ENCODE results near the gene ATP9A. TPM values are rescaled to one million over a fixed set of nuclear protein-coding genes. Genes with fewer than 3 reads are reported as not detected.

ATP9A gene
- total and polyA plus RNA-seq, 2 of the 8 experiments (the other 6 are each of a cell fraction or from before 2014, with no cell fraction given): 5.0 to 6.4 TPM

DNA sequence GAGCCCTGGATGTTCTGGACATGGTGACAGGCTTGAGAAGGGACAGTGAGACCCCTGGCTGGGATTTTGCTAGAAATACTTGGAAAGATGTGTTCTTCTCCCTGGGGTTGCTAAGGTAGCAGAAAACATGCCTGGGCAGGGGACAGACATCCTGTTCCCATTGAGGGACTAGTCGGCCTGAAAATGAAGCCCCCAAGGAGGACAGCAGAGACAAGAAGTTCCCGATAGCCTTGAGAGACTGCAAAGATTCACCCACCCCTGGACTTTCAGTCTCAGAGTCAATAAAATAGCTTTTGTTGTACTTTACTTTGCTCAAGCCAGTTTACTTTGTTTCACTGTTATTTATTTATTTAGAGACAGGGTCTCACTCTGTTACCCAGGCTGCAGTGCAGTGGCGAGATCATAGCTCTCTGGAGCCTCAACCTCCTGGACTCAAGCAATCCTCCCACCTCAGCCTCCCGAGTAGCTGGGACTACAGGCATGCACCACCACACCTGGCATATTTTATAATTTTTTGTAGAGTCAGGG lies 28.4 kb downstream of the ATP9A start:
- WGBS, 2 experiments (ENCODE audit: extremely low coverage in 1 of 2, insufficient coverage in 1 of 2, insufficient read length in 1 of 2, insufficient replicate concordance in 2 of 2, low coverage in 1 of 2, low lambda C conversion rate in 2 of 2, missing lambda C conversion rate in 1 of 2): 95% methylated on average over 4 of the region's 4 CpGs; no CpG with 5 or more reads in 1 of the 2 experiments
- no peak overlapping the region for H2AK5ac ChIP-seq (ENCODE audit: low read depth, low read length)
- H3K4me1 ChIP-seq (replicated peaks in 1 of 4; ENCODE audit: control insufficient read depth in 3 of 4, insufficient read depth in 4 of 4, low read length in 3 of 4): 0 out of 7 replicates have a peak, but pooled peaks cover 0 to 4% (median 0%) of the 10 kb centered on the region in 4 experiments
- no peaks in the 10 kb centered on the region for H3K9me3 ChIP-seq (ENCODE audit: insufficient read depth in 2 of 2, low read depth in 1 of 2, low read length in 1 of 2)
- H2BK20ac ChIP-seq (ENCODE audit: low read length): no peak overlapping the region
- no peaks in the 10 kb centered on the region for H3K79me2 ChIP-seq (ENCODE audit: control insufficient read depth in 1 of 2, insufficient read depth in 2 of 2, low read length in 2 of 2)
- H4K91ac ChIP-seq (replicated peaks; ENCODE audit: insufficient read length, low read length): no peak overlapping the region
- no peak for FAIRE-seq
- ChIA-PET POLR2A (ENCODE audit: partially characterized antibody) (interaction anchor here (1.4 kb wide), 1 partner anchor 11 kb away, joined by 4 read pairs; no protein-coding TSS in a partner anchor), CTCF (ENCODE audit: partially characterized antibody) (interaction anchor here (0.5 to 1.5 kb wide), 2 partner anchors 27 to 116 kb away, joined by 3 to 5 read pairs; no protein-coding TSS in a partner anchor)
- no peak overlapping the region for H2BK12ac ChIP-seq (ENCODE audit: low read depth, low read length)
- H2AFZ ChIP-seq (ENCODE audit: low read length): no peak overlapping the region
- no peak overlapping the region for H3K56ac ChIP-seq (replicated peaks; ENCODE audit: insufficient read length, low read depth, low read length)
- H3K14ac ChIP-seq (ENCODE audit: insufficient read length): no peak overlapping the region
- no peak overlapping the region for H3K4ac ChIP-seq (replicated peaks; ENCODE audit: insufficient read length, low read depth, low read length)
- no peaks in the 10 kb centered on the region for H3K23me2 ChIP-seq (ENCODE audit: low read depth, low read length)
- H3K79me1 ChIP-seq (ENCODE audit: low read depth, low read length): no peaks in the 10 kb centered on the region; the same call in 1 of the 2 replicates
- H3K23ac ChIP-seq (ENCODE audit: insufficient read length): no peak overlapping the region
- no peak overlapping the region for H3K18ac ChIP-seq (ENCODE audit: extremely low read depth, low read length)
- no peak overlapping the region for H3K9ac ChIP-seq (replicated peaks in 1 of 4; ENCODE audit: extremely low read depth in 1 of 4, low read depth in 3 of 4, low read length in 3 of 4)
- peaks cover 0 to 3% of the 10 kb centered on the region in 2 experiments for H4K20me1 ChIP-seq (replicated peaks in 1 of 2; ENCODE audit: control insufficient read depth in 1 of 2, insufficient read depth in 2 of 2, low read length in 2 of 2)
- no peak overlapping the region for H2BK120ac ChIP-seq (replicated peaks; ENCODE audit: low read depth, low read length)
- no peak overlapping the region for H2BK15ac ChIP-seq (ENCODE audit: low read length)
- no peak overlapping the region for H3K4me3 ChIP-seq (ENCODE audit: extremely low read depth in 1 of 4, insufficient read depth in 2 of 4, low read depth in 3 of 4, low read length in 4 of 4)
- H3K27me3 ChIP-seq (replicated peaks in 1 of 4; ENCODE audit: control insufficient read depth in 3 of 4, extremely low read depth in 1 of 4, insufficient read depth in 3 of 4, low read length in 3 of 4): no peaks in the 10 kb centered on the region
- H3K27ac ChIP-seq (ENCODE audit: low read depth, low read length): no peak overlapping the region
- H3K36me3 ChIP-seq (ENCODE audit: control insufficient read depth in 2 of 4, insufficient read depth in 4 of 4, low read length in 3 of 4): no peaks in the 10 kb centered on the region
- H4K8ac ChIP-seq (ENCODE audit: extremely low read depth, insufficient read depth, low read length): no peak overlapping the region
- H2BK5ac ChIP-seq (ENCODE audit: low read depth, low read length): no peak overlapping the region
- H3K4me2 ChIP-seq (ENCODE audit: insufficient read depth in 1 of 2, low read depth in 2 of 2, low read length in 2 of 2): no peak overlapping the region
- no peak overlapping the region for H4K5ac ChIP-seq (ENCODE audit: insufficient read length, low read depth, low read length)
- no peak for DNase-seq (ENCODE audit: low read depth in 1 of 2, low spot score in 2 of 2)
- no peak for TF ChIP-seq RNF2 (IDR thresholded peaks at IDR 0.05; ENCODE audit: borderline replicate concordance, low read depth, low read length, missing control alignments, poor library complexity, severe bottlenecking)
- no peak for TF ChIP-seq KDM4A (IDR thresholded peaks at IDR 0.05; ENCODE audit: low read depth, low read length, severe bottlenecking)
- no peak for TF ChIP-seq NANOG (IDR thresholded peaks at IDR 0.05; ENCODE audit: insufficient read depth, low read depth, low read length, poor library complexity, severe bottlenecking)
- no peak for TF ChIP-seq BACH1 (IDR thresholded peaks at IDR 0.05; ENCODE audit: low read length)
- no peak for TF ChIP-seq BRCA1 (IDR thresholded peaks at IDR 0.05; ENCODE audit: low read depth, low read length)
- no peak for TF ChIP-seq CHD2 (IDR thresholded peaks at IDR 0.05; ENCODE audit: low read length)
- TF ChIP-seq KDM1A (IDR thresholded peaks at IDR 0.05; ENCODE audit: borderline replicate concordance, low read length): no peak
- TF ChIP-seq POLR2AphosphoS5 (IDR thresholded peaks at IDR 0.05; ENCODE audit: low read depth, low read length): no peak
- no peak for TF ChIP-seq NRF1 (IDR thresholded peaks at IDR 0.05; ENCODE audit: low read depth, low read length)
- TF ChIP-seq YY1 (IDR thresholded peaks at IDR 0.05; ENCODE audit: low read depth, low read length): no peak
- TF ChIP-seq TEAD4 (IDR thresholded peaks at IDR 0.05; ENCODE audit: low read depth, low read length): no peak
- TF ChIP-seq TBP (IDR thresholded peaks at IDR 0.05; ENCODE audit: low read depth, low read length): no peak
- TF ChIP-seq JUND (IDR thresholded peaks at IDR 0.05; ENCODE audit: low read length): no peak
- no peak for TF ChIP-seq CREB1 (IDR thresholded peaks at IDR 0.05)
- TF ChIP-seq CHD1 (IDR thresholded peaks at IDR 0.05; ENCODE audit: low read depth, low read length): no peak

All from H1 (cell line).